ENCODE data around the gene SEC61A2.

Gene SEC61A2

DNA sequence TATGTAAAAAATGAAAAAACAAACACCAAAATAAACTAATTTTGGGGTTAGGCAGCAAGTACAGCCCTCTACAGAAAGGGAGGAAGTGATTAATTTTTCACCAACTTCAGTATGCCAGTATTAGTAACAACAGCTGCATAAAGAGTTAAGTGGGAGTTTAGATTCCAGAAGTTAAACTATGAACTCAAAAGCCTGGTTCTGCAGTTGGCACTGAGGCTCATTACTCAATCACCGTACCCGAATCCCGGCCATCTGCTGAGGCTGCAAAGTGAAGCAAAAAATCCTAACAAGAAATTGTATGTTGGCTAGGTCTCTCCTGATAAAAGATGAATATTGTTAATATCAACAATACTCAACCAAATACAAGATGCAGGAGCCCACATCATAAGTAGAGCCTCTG lies 62.2 kb downstream of the SEC61A2 start:
- Histone ChIP-seq H3K4me3 (ENCODE audit: low read length) (no peak overlapping the region), H3K4me1 (ENCODE audit: control insufficient read depth, low read length) (peaks cover 16% of the 10 kb centered on the region), H3K36me3 (ENCODE audit: control insufficient read depth, low read length) (peaks cover 48% of the 10 kb centered on the region), H3K9me3 (ENCODE audit: control insufficient read depth, insufficient read depth, low read length) (no peaks in the 10 kb centered on the region), H3K27me3 (ENCODE audit: control insufficient read depth, low read length) (no peaks in the 10 kb centered on the region), H3K4me2 (ENCODE audit: low read length) (no peak overlapping the region), H3K27ac (ENCODE audit: low read depth, low read length) (no peak overlapping the region), H3K79me2 (ENCODE audit: control insufficient read depth, low read length) (peaks cover 98% of the 10 kb centered on the region), H3F3A (ENCODE audit: control insufficient read depth, insufficient read depth) (no peaks in the 10 kb centered on the region; the same call in 1 of the 2 replicates), H3K9me2 (replicated peaks; ENCODE audit: control insufficient read depth, low read length) (no peaks in the 10 kb centered on the region), H4K20me1 (ENCODE audit: control insufficient read depth, insufficient read depth, low read depth, low read length) (peaks cover 5% of the 10 kb centered on the region; the same call in 1 of the 2 replicates)
- no peak for TF ChIP-seq EZH2phosphoT487 (IDR thresholded peaks at IDR 0.05; ENCODE audit: borderline replicate concordance, low read length)
- TF ChIP-seq, protein P1, sequence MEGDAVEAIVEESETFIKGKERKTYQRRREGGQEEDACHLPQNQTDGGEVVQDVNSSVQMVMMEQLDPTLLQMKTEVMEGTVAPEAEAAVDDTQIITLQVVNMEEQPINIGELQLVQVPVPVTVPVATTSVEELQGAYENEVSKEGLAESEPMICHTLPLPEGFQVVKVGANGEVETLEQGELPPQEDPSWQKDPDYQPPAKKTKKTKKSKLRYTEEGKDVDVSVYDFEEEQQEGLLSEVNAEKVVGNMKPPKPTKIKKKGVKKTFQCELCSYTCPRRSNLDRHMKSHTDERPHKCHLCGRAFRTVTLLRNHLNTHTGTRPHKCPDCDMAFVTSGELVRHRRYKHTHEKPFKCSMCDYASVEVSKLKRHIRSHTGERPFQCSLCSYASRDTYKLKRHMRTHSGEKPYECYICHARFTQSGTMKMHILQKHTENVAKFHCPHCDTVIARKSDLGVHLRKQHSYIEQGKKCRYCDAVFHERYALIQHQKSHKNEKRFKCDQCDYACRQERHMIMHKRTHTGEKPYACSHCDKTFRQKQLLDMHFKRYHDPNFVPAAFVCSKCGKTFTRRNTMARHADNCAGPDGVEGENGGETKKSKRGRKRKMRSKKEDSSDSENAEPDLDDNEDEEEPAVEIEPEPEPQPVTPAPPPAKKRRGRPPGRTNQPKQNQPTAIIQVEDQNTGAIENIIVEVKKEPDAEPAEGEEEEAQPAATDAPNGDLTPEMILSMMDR (IDR thresholded peaks at IDR 0.05; ENCODE audit: low read depth, low read length, poor library complexity, severe bottlenecking), result no peak

- Histone ChIP-seq H3K79me2 (ENCODE audit: control insufficient read depth, low read length) (peaks cover 99% of the 10 kb centered on the region), H3K9me3 (ENCODE audit: control insufficient read depth, insufficient read depth, low read length) (no peaks in the 10 kb centered on the region), H3K27me3 (ENCODE audit: control insufficient read depth, low read length) (no peaks in the 10 kb centered on the region), H3K9me2 (replicated peaks; ENCODE audit: control insufficient read depth, low read length) (no peaks in the 10 kb centered on the region), H3F3A (ENCODE audit: control insufficient read depth, insufficient read depth) (no peaks in the 10 kb centered on the region; the same call in 1 of the 2 replicates), H3K4me3 (ENCODE audit: low read length) (no peak overlapping the region), H3K4me2 (ENCODE audit: low read length) (no peak overlapping the region), H3K4me1 (ENCODE audit: control insufficient read depth, low read length) (peaks cover 22% of the 10 kb centered on the region), H3K27ac (ENCODE audit: low read depth, low read length) (no peak overlapping the region), H4K20me1 (ENCODE audit: control insufficient read depth, insufficient read depth, low read depth, low read length) (peaks cover 5% of the 10 kb centered on the region; the same call in 1 of the 2 replicates), H3K36me3 (ENCODE audit: control insufficient read depth, low read length) (peaks cover 43% of the 10 kb centered on the region)
- TF ChIP-seq EZH2phosphoT487 (IDR thresholded peaks at IDR 0.05; ENCODE audit: borderline replicate concordance, low read length), result no peak
- TF ChIP-seq, protein P1 (IDR thresholded peaks at IDR 0.05; ENCODE audit: low read depth, low read length, poor library complexity, severe bottlenecking), result no peak
Measured at GRCh38 chr10:12193193-12193592, 63.7 kb downstream of the SEC61A2 start.

GRCh38 chr10:12194752-12195271 lies 65.3 kb downstream of the SEC61A2 start:
- Histone ChIP-seq H3K9me2 (replicated peaks; ENCODE audit: control insufficient read depth, low read length) (no peaks in the 10 kb centered on the region), H3K9me3 (ENCODE audit: control insufficient read depth, insufficient read depth, low read length) (no peaks in the 10 kb centered on the region), H3K4me2 (ENCODE audit: low read length) (peak overlapping the region; percentile 89), H3F3A (ENCODE audit: control insufficient read depth, insufficient read depth) (no peaks in the 10 kb centered on the region; the same call in 1 of the 2 replicates), H3K4me1 (ENCODE audit: control insufficient read depth, low read length) (peaks cover 32% of the 10 kb centered on the region), H3K27me3 (ENCODE audit: control insufficient read depth, low read length) (no peaks in the 10 kb centered on the region), H3K27ac (ENCODE audit: low read depth, low read length) (peak overlapping the region; percentile 90), H3K36me3 (ENCODE audit: control insufficient read depth, low read length) (peaks cover 54% of the 10 kb centered on the region), H3K79me2 (ENCODE audit: control insufficient read depth, low read length) (peaks cover 99% of the 10 kb centered on the region), H4K20me1 (ENCODE audit: control insufficient read depth, insufficient read depth, low read depth, low read length) (peaks cover 5% of the 10 kb centered on the region; the same call in 1 of the 2 replicates), H3K4me3 (ENCODE audit: low read length) (peak overlapping the region; percentile 100)
- TF ChIP-seq, protein P1 (IDR thresholded peaks at IDR 0.05; ENCODE audit: low read depth, low read length, poor library complexity, severe bottlenecking), result no peak
- no peak for TF ChIP-seq EZH2phosphoT487 (IDR thresholded peaks at IDR 0.05; ENCODE audit: borderline replicate concordance, low read length)

Measured in DOHH2 (cell line).